Activated CD8-positive, alpha-beta memory T cell treated with anti-CD3 and anti-CD28 coated beads, Interleukin-2, amount 50 U/mL, for 4 hours (primary cell): Measurements from ENCODE around the gene PCMTD2.
"Not testable (repeated sequence)": the region's sequence is repeated elsewhere in the genome, so short reads cannot be mapped to it uniquely, and the experiment has no call there.

ENCODE experiments used
- DNase-seq: peaks from one replicate; pipeline ENCODE4 v3.0.0-alpha.2; 2020

PCMTD2 gene

GRCh38 chr20:64303086-64303485 is 47.5 kb downstream of the PCMTD2 start:
- not testable (repeated sequence) for DNase-seq

GRCh38 chr20:64313761-64314160 is 58.2 kb downstream of the PCMTD2 start:
- not testable (repeated sequence) for DNase-seq

GRCh38 chr20:64315381-64315780 is 59.8 kb downstream of the PCMTD2 start:
- DNase-seq: not testable (repeated sequence)

GRCh38 chr20:64315884-64316283 is 60.3 kb downstream of the PCMTD2 start:
- not testable (repeated sequence) for DNase-seq

GRCh38 chr20:64316415-64317083 is 61.0 kb downstream of the PCMTD2 start:
- peak; percentile 61 for DNase-seq

- DNase-seq: not testable (repeated sequence)
These were observed 61.8 kb downstream of the PCMTD2 start for GRCh38 chr20:64317331-64317730.

- DNase-seq: not testable (repeated sequence)
These were observed 62.5 kb downstream of the PCMTD2 start for GRCh38 chr20:64318056-64318455.

GRCh38 chr20:64322031-64322789 is 66.7 kb downstream of the PCMTD2 start:
- DNase-seq: not testable (repeated sequence)
